Dermis blood vessel endothelial cell (primary cell): Measurements from ENCODE around the gene RNF182. TPM values are rescaled to one million over a fixed set of nuclear protein-coding genes. Genes with fewer than 3 reads are reported as not detected.

Experiments used
- total RNA-seq: library from RNA; depleted of rRNA; stranded (reverse); fragments of >200 nt; gene quantifications from 2 replicates; pipeline ENCODE4 v1.2.3, GENCODE V29; 2014

The RNF182 gene
- total RNA-seq, 1 donor from 2014 or later = 0.85 TPM

Other genes starting within 250 kb of the RNF182 start
- 23.3 and 62.5 TPM in 2 replicates for gene RANBP9, start 213.1 kb upstream of the RNF182 start, total RNA-seq
- 8.3 and 15.8 TPM in 2 replicates for gene MCUR1, start 110.4 kb upstream of the RNF182 start, total RNA-seq
- 2.9 and 5.3 TPM in 2 replicates for gene CD83, start 192.8 kb downstream of the RNF182 start, total RNA-seq